GM20000 (cell line): ENCODE data around the gene SH3BP4.

Experiments
- DNase-seq: peaks from one replicate; pipeline ENCODE4 v3.0.0; 2012; ENCODE audit warnings: low spot score
- TF ChIP-seq, protein P1 (sequence below): IDR thresholded peaks from 2 replicates; pipeline ENCODE4 v1.5.1; 2012; ENCODE audit warnings: mild to moderate bottlenecking, control low read depth; ENCODE audit errors: extremely low read depth, missing control alignments

The SH3BP4 gene

DNA sequence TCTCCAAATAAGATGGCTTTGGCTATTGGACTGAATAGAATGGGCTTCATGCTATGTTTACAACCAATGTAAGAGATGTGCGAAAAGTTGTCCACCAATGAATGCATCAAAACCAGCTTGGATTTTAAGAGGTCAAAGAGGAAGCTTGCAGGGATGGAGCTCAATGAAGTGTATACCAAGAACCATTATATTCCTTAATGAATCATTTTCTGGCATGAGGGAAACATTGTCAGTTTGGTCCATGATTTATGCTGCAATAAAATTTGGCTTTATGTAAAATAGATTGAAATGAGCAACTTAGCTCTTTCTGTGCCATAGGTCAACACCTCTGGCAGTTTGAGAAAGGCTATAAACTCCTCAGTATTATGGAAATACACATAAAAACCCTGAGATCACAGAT, 107.3 kb downstream of the SH3BP4 start:
- DNase-seq: no peak
- TF ChIP-seq, protein P1, sequence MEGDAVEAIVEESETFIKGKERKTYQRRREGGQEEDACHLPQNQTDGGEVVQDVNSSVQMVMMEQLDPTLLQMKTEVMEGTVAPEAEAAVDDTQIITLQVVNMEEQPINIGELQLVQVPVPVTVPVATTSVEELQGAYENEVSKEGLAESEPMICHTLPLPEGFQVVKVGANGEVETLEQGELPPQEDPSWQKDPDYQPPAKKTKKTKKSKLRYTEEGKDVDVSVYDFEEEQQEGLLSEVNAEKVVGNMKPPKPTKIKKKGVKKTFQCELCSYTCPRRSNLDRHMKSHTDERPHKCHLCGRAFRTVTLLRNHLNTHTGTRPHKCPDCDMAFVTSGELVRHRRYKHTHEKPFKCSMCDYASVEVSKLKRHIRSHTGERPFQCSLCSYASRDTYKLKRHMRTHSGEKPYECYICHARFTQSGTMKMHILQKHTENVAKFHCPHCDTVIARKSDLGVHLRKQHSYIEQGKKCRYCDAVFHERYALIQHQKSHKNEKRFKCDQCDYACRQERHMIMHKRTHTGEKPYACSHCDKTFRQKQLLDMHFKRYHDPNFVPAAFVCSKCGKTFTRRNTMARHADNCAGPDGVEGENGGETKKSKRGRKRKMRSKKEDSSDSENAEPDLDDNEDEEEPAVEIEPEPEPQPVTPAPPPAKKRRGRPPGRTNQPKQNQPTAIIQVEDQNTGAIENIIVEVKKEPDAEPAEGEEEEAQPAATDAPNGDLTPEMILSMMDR: no peak

DNA sequence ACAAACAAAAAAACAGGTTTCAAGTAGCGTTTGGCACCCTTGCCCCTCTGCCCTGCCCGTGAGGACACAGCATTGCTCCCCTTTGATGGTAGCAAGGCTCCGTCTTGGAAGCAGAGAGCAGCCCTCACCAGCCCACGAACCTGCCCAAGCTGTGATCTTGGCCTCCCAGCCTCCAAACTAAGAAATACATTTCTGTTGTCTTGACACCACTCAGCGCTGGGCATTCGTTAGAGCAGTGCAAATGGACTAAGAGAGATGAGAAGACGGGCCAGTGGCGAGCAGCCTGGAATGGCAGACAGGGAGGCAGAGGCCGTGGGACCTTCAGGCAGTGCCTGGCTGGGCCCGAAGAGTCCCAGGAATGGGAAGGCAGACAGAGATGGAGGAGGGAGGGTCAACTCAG, 109.8 kb downstream of the SH3BP4 start:
- no peak for DNase-seq
- TF ChIP-seq, protein P1: no peak

DNA sequence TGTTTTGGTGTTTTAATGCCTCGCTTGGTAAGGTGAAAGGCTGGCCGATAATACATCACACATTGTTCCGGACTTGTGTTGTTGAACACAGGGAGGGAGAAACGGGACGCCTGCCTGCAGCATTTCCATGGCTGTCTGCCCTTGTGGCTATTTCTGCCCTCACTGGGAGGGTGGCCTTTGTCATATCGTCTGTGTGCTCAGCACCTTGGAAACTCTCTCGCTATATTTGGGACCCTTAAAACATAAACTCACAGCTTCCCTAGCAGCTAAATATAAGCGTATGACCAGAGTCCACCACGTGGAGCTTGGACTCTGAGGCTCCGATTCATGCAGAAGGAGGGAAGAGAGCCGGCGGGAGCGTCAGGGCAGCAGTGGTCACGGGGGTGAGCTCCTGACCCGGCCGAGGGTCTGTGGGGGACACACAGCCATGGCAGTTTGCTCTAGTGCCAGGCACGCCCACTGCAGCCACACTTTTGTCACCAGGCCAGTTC, 111.7 kb downstream of the SH3BP4 start:
- TF ChIP-seq, protein P1: no peak
- DNase-seq: no peak

DNA sequence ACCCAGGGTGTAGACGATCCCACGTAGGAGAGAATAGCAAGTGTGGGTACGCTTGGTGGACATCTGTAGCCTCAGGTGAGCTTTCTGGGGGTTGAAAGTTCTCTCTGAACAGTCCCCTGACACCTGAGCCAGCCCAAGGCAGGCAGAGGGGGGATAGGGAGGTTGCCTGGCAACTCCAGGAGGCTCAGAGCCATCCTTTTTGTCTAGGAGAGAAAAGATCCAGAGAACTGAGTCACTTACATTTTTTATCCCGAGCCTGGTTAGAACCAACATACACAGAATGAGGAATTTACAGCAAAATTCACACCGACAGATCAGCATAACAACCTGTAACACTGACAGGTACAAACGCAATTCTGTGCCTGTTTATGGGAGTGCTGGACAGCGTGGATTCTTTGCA, 113.2 kb downstream of the SH3BP4 start:
- TF ChIP-seq, protein P1: no peak
- DNase-seq: no peak

DNA sequence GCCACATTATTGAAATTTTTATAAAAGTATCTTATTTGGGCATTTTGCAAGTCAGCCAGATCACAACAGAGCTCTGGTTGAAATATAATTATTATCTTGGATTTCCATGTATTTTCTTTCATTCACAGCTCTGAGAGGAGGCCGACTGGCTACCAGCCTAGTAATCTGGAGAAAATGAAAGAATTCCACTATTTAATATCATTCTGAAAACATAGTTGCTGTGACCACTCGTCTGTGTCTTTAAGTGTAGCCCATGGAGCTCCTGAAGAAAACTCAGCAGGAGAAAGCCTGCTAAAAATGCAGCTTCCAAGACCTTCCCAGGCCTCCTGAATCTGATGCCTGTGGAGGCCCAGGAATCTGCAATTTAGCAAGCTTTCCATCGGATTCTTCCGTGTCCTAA, 114.7 kb downstream of the SH3BP4 start:
- TF ChIP-seq, protein P1: no peak
- DNase-seq: no peak

DNA sequence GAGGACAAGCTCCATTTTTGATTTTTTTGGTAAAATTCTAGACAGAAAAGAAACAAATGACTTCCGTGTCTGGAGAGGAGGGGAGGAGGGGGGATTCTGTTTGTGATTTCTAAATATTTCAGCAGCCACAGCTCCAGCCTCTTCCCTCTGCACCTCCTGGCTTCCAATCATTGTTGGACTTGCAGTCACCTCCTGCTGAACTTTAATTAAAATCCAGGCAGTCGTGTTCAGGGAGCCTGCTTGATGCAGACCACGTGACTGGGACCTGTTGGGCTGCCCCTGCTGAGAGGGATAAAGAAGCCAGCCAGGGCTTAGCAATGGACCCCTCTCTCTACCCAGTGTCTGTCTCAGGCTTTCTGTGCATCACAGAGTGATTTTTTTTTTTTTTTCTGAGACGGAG, 115.1 kb downstream of the SH3BP4 start:
- TF ChIP-seq, protein P1: no peak
- DNase-seq: no peak

DNA sequence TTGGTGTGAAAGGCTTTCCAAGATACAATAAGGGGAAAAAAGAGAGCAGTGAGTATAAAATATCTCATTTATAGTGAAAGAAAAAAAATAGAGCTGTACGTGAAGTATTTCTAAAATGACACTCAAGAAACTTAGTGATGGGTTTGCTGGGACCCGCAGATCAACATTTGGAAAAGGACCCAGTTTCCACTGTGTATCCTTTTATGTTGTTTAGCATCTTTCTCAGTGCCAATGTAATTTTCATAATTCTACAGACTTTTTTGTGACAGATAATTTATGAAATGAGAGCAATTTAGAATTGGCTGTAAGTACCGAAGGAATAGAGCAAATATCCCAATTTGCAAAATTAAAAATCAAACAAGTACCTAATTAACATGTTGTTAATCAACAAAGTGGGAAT, 116.9 kb downstream of the SH3BP4 start:
- TF ChIP-seq, protein P1: no peak
- DNase-seq: no peak
